H1 (cell line): ENCODE data around the gene MAGI1. TPM values are rescaled to one million over a fixed set of nuclear protein-coding genes. Genes with fewer than 3 reads are reported as not detected.

Experiments
- CTCF ChIA-PET: fragments of 300-600 bp; sonication (Branson Sonifier 250); formaldehyde crosslinking; loops from one replicate; lab custom pipeline; 2021; ENCODE audit not compliant: partially characterized antibody; lab: Charles Lee
- POLR2A ChIA-PET: fragments of 300-600 bp; sonication (Branson Sonifier 250); formaldehyde crosslinking; loops from one replicate; lab custom pipeline; 2021; ENCODE audit warnings: inconsistent platforms; ENCODE audit not compliant: partially characterized antibody; lab: Charles Lee
- DNase-seq, 2 experiments: peaks; one replicate each; pipeline versions ENCODE4 v3.0.0 to v3.0.0-alpha.2; 2010 to 2022; ENCODE audit warnings: low spot score in 2 of 2, low read depth in 1 of 2, mixed read lengths in 1 of 2
- FAIRE-seq: peaks from 2 replicates; lab custom pipeline; 2011; peaks lifted over from hg19 to GRCh38; lab: Jason Lieb, UNC
- H2AFZ ChIP-seq: 2 replicates; pipeline ENCODE4 v1.8.1; 2012; ENCODE audit warnings: low read length, inconsistent platforms
- H2AK5ac ChIP-seq: 2 replicates; pipeline ENCODE4 v1.6.1; 2013; ENCODE audit warnings: low read depth, low read length
- H2BK120ac ChIP-seq: replicated peaks from 2 replicates; pipeline ENCODE3; 2013; ENCODE audit warnings: low read depth, low read length, inconsistent platforms
- H2BK12ac ChIP-seq: 2 replicates; pipeline ENCODE4 v1.6.1; 2013; ENCODE audit warnings: low read depth, low read length
- H2BK15ac ChIP-seq: 2 replicates; pipeline ENCODE4 v1.6.1; 2013; ENCODE audit warnings: low read length
- H2BK20ac ChIP-seq: 2 replicates; pipeline ENCODE4 v1.6.1; 2013; ENCODE audit warnings: low read length
- H2BK5ac ChIP-seq: 2 replicates; pipeline ENCODE4 v1.6.1; 2013; ENCODE audit warnings: low read depth, low read length
- H3K14ac ChIP-seq: 2 replicates; pipeline ENCODE4 v1.6.1; 2013; ENCODE audit warnings: inconsistent platforms; ENCODE audit not compliant: insufficient read length
- H3K18ac ChIP-seq: 2 replicates; pipeline ENCODE4 v1.6.1; 2013; ENCODE audit warnings: low read length; ENCODE audit errors: extremely low read depth
- H3K23ac ChIP-seq: 2 replicates; pipeline ENCODE4 v1.6.1; 2013; ENCODE audit warnings: inconsistent platforms; ENCODE audit not compliant: insufficient read length
- H3K23me2 ChIP-seq: 2 replicates; pipeline ENCODE4 v1.6.1; 2013; ENCODE audit warnings: low read depth, low read length
- H3K27ac ChIP-seq: 2 replicates; pipeline ENCODE4 v1.6.1; 2011; ENCODE audit warnings: low read depth, low read length, inconsistent platforms
- H3K27me3 ChIP-seq, 4 experiments: replicated peaks in 1 of 4; 1 replicate in 1 of 4; 2 replicates in 3 of 4; pipeline versions ENCODE4 v1.6.1 to v1.8.1; 2011 to 2013; ENCODE audit warnings: low read length in 3 of 4, mild to moderate bottlenecking in 3 of 4, inconsistent platforms in 2 of 4, mixed read lengths in 2 of 4, moderate library complexity in 1 of 4; ENCODE audit not compliant: control insufficient read depth in 3 of 4, insufficient read depth in 3 of 4; ENCODE audit errors: extremely low read depth in 1 of 4
- H3K36me3 ChIP-seq, 4 experiments: 2 replicates each; pipeline versions ENCODE4 v1.6.1 to v1.8.1; 2011 to 2013; ENCODE audit warnings: mild to moderate bottlenecking in 4 of 4, low read length in 3 of 4, moderate library complexity in 2 of 4, control low read depth in 1 of 4, inconsistent platforms in 1 of 4; ENCODE audit not compliant: insufficient read depth in 4 of 4, control insufficient read depth in 2 of 4
- H3K4ac ChIP-seq: replicated peaks from 2 replicates; pipeline ENCODE3; 2013; ENCODE audit warnings: low read length, low read depth, mixed read lengths, inconsistent platforms; ENCODE audit not compliant: insufficient read length
- H3K4me1 ChIP-seq, 4 experiments: replicated peaks in 1 of 4; 1 replicate in 1 of 4; 2 replicates in 3 of 4; pipeline versions ENCODE4 v1.6.1 to v1.8.1; 2011 to 2013; ENCODE audit warnings: low read length in 3 of 4, inconsistent platforms in 2 of 4, mixed read lengths in 1 of 4; ENCODE audit not compliant: insufficient read depth in 4 of 4, control insufficient read depth in 3 of 4
- H3K4me2 ChIP-seq, 2 experiments: 2 replicates each; pipeline versions ENCODE4 v1.6.1 to v1.8.1; 2011 to 2013; ENCODE audit warnings: low read depth in 2 of 2, low read length in 2 of 2, control low read depth in 1 of 2, inconsistent platforms in 1 of 2, mild to moderate bottlenecking in 1 of 2; ENCODE audit not compliant: insufficient read depth in 1 of 2
- H3K4me3 ChIP-seq, 4 experiments: fragments of 200-600, 300-600 bp in 1 of 4; sonication (generic), shearing (Covaris generic), sonication (Bioruptor Twin) in 1 of 4; 2 replicates each; pipeline versions ENCODE4 v1.5.1 to v1.8.1; 2011 to 2016; ENCODE audit warnings: low read length in 4 of 4, low read depth in 3 of 4, control low read depth in 2 of 4, inconsistent platforms in 2 of 4, mild to moderate bottlenecking in 2 of 4, mixed read lengths in 1 of 4, moderate library complexity in 1 of 4; ENCODE audit not compliant: insufficient read depth in 2 of 4; ENCODE audit errors: extremely low read depth in 1 of 4
- H3K56ac ChIP-seq: replicated peaks from 2 replicates; pipeline ENCODE3; 2013; ENCODE audit warnings: low read depth, mild to moderate bottlenecking, mixed read lengths, low read length, inconsistent platforms; ENCODE audit not compliant: insufficient read length
- H3K79me1 ChIP-seq: 2 replicates; pipeline ENCODE4 v1.6.1; 2013; ENCODE audit warnings: low read depth, low read length, control low read depth
- H3K79me2 ChIP-seq, 2 experiments: 2 replicates each; pipeline versions ENCODE4 v1.6.1 to v1.8.1; 2012 to 2013; ENCODE audit warnings: low read length in 2 of 2, mild to moderate bottlenecking in 2 of 2, inconsistent platforms in 1 of 2; ENCODE audit not compliant: insufficient read depth in 2 of 2, control insufficient read depth in 1 of 2
- H3K9ac ChIP-seq, 4 experiments: replicated peaks in 1 of 4; 1 replicate in 1 of 4; 2 replicates in 3 of 4; pipeline versions ENCODE4 v1.6.1 to v1.8.1; 2011 to 2013; ENCODE audit warnings: low read depth in 3 of 4, low read length in 3 of 4, control low read depth in 2 of 4, mild to moderate bottlenecking in 2 of 4, moderate library complexity in 2 of 4, inconsistent platforms in 1 of 4; ENCODE audit errors: extremely low read depth in 1 of 4
- H3K9me3 ChIP-seq, 2 experiments: 2 replicates each; pipeline versions ENCODE4 v1.6.1 to v1.8.1; 2012 to 2013; ENCODE audit warnings: mild to moderate bottlenecking in 2 of 2, moderate library complexity in 2 of 2, control low read depth in 1 of 2, inconsistent platforms in 1 of 2, low read depth in 1 of 2, low read length in 1 of 2, mixed read lengths in 1 of 2; ENCODE audit not compliant: insufficient read depth in 2 of 2
- H4K20me1 ChIP-seq, 2 experiments: replicated peaks in 1 of 2; 2 replicates each; pipeline versions ENCODE3 to v1.8.1; 2011 to 2013; ENCODE audit warnings: inconsistent platforms in 2 of 2, low read length in 2 of 2, mild to moderate bottlenecking in 1 of 2; ENCODE audit not compliant: insufficient read depth in 2 of 2, control insufficient read depth in 1 of 2
- H4K5ac ChIP-seq: 2 replicates; pipeline ENCODE4 v1.6.1; 2013; ENCODE audit warnings: low read length, low read depth, mixed read lengths, inconsistent platforms; ENCODE audit not compliant: insufficient read length
- H4K8ac ChIP-seq: 2 replicates; pipeline ENCODE4 v1.8.0; 2013; ENCODE audit warnings: mild to moderate bottlenecking, moderate library complexity, low read length, inconsistent platforms; ENCODE audit not compliant: insufficient read depth; ENCODE audit errors: extremely low read depth
- H4K91ac ChIP-seq: replicated peaks from 2 replicates; pipeline ENCODE3; 2013; ENCODE audit warnings: low read length, mixed read lengths, inconsistent platforms; ENCODE audit not compliant: insufficient read length
- BCL11A ChIP-seq, 2 experiments: IDR thresholded peaks; one replicate each; pipeline ENCODE4 v1.6.1; 2011; ENCODE audit warnings: low read depth in 2 of 2, low read length in 2 of 2, mild to moderate bottlenecking in 2 of 2
- CTCF ChIP-seq, 3 experiments: IDR thresholded peaks; 1 replicate in 2 of 3; 2 replicates in 1 of 3; pipeline versions ENCODE4 v1.5.1 to v1.6.1; 2011; ENCODE audit warnings: low read length in 3 of 3, mild to moderate bottlenecking in 3 of 3, inconsistent platforms in 2 of 3, low read depth in 1 of 3, moderate library complexity in 1 of 3; ENCODE audit not compliant: insufficient read depth in 1 of 3; ENCODE audit errors: control extremely low read depth in 1 of 3
- GTF2F1 ChIP-seq: IDR thresholded peaks from 2 replicates; pipeline ENCODE4 v1.6.1; 2012; ENCODE audit warnings: low read depth, low read length, improper control_type of control experiment, borderline replicate concordance
- TEAD4 ChIP-seq: IDR thresholded peaks from 2 replicates; pipeline ENCODE4 v1.6.1; 2012; ENCODE audit warnings: low read depth, low read length, inconsistent platforms, mixed read lengths
- whole genome bisulfite sequencing, 2 experiments: shearing (Covaris generic) in 1 of 2; methylation state at CpG; one replicate each; pipeline versions ENCODE4 v1.1.6 to v1.1.7; 2013 to 2015; ENCODE audit warnings: low lambda C conversion rate in 2 of 2, mixed read lengths in 2 of 2, inconsistent platforms in 1 of 2, low coverage in 1 of 2, missing lambda C conversion rate in 1 of 2; ENCODE audit not compliant: insufficient replicate concordance in 2 of 2, insufficient coverage in 1 of 2, insufficient read length in 1 of 2; ENCODE audit errors: extremely low coverage in 1 of 2, missing lambda C conversion rate in 1 of 2; 5-methylcytosine and 5-hydroxymethylcytosine counted together
- polyA plus RNA-seq, 7 experiments: library from polyadenylated mRNA; depleted of rRNA in 3 of 7; stranded (reverse) in 5 of 7; unstranded in 2 of 7; fragments of >200 nt in 5 of 7; fragments of 200-250 nt in 2 of 7; gene quantifications; 1 replicate in 5 of 7; 2 replicates in 1 of 7; 4 replicates in 1 of 7; pipeline versions ENCODE4 v1.2.1 to v1.2.3, GENCODE V29; 2011 to 2013; ENCODE audit warnings: missing spikeins in 2 of 7, mixed read lengths in 2 of 7
- total RNA-seq: library from RNA; stranded (reverse); fragmentation: NEBNext Ultra II Directional; extraction: Animal tissue kit (Norgen Biotek cat#: 25700); gene quantifications from 2 replicates; pipeline ENCODE4 v1.2.1, GENCODE V29; 2021

MAGI1 gene
- total and polyA plus RNA-seq, 2 of the 8 experiments (the other 6 are each of a cell fraction or from before 2014, with no cell fraction given): 19.8 to 78.0 TPM

- Histone ChIP-seq H3K4me1 (no peaks in the 10 kb centered on the region), H2BK120ac (no peak overlapping the region), H3K18ac (no peak overlapping the region), H3K79me1 (no peaks in the 10 kb centered on the region), H3K23me2 (no peaks in the 10 kb centered on the region), H4K5ac (no peak overlapping the region), H3K36me3 (no peaks in the 10 kb centered on the region), H4K20me1 (no peaks in the 10 kb centered on the region), H3K79me2 (no peaks in the 10 kb centered on the region), H2BK15ac (no peak overlapping the region), H3K4me2 (no peak overlapping the region), H3K4ac (no peak overlapping the region), H2AFZ (no peak overlapping the region), H3K14ac (no peak overlapping the region), H3K9ac (no peak overlapping the region), H3K27ac (no peak overlapping the region), H3K56ac (no peak overlapping the region), H3K23ac (no peak overlapping the region), H4K91ac (no peak overlapping the region), H3K27me3 (peaks cover 0 to 1% (median 0%) of the 10 kb centered on the region in 4 experiments; a peak in 1 of 7 replicates), H2BK12ac (no peak overlapping the region), H2AK5ac (no peak overlapping the region), H3K4me3 (no peak overlapping the region), H4K8ac (no peak overlapping the region), H2BK20ac (no peak overlapping the region), H3K9me3 (no peaks in the 10 kb centered on the region), H2BK5ac (no peak overlapping the region)
- ChIA-PET POLR2A (no interaction called here), CTCF (interaction anchor here (1.0 to 2.7 kb wide), 2 partner anchors 13 kb away, joined by 3 to 8 read pairs; no protein-coding TSS in a partner anchor)
- WGBS, 2 experiments: 92% methylated on average over 3 of the region's 3 CpGs; no CpG with 5 or more reads in 1 of the 2 experiments
- peak; percentile 62 for FAIRE-seq
- DNase-seq: no peak
- no peak for TF ChIP-seq TEAD4
- TF ChIP-seq CTCF (IDR thresholded peaks at IDR 0.05; ENCODE audit: control extremely low read depth in 1 of 3, insufficient read depth in 1 of 3, low read depth in 1 of 3, low read length in 3 of 3): no peak
- no peak for TF ChIP-seq GTF2F1
- TF ChIP-seq BCL11A (IDR thresholded peaks at IDR 0.05; ENCODE audit: low read depth in 2 of 2, low read length in 2 of 2): no peak
Measured at GRCh38 chr3:65627062-65627461, 411.7 kb downstream of the MAGI1 start.
